Stimulated activated CD8-positive, alpha-beta memory T cell treated with anti-CD3 and anti-CD28 coated beads, Interleukin-7, amount 100 ng/mL, for 4 hours (primary cell): ENCODE measurements around the gene RAB22A.

Source experiments
- DNase-seq, 2 donors: peaks; one replicate each; pipeline ENCODE4 v3.0.0-alpha.2; 2020; ENCODE audit warnings: low read depth in 2 of 2

Gene RAB22A

GRCh38 chr20:58309591-58310290 lies at the start of gene RAB22A:
TSS of gene RAB22A (plus strand) at chr20:58309715. CDS start at chr20:58309977, 262 bp downstream.
- peak; percentile 54 to 83 for DNase-seq

- DNase-seq: no peak
These were observed 49.5 kb upstream of the RAB22A start for GRCh38 chr20:58260006-58260405.

GRCh38 chr20:58261660-58262059 lies 47.9 kb upstream of the RAB22A start:
- no peak for DNase-seq

GRCh38 chr20:58264271-58264670 lies 45.2 kb upstream of the RAB22A start:
- no peak for DNase-seq

- DNase-seq: no peak
These were observed 41.9 kb upstream of the RAB22A start for GRCh38 chr20:58267389-58268215.

- no peak for DNase-seq
These were observed 41.1 kb upstream of the RAB22A start for GRCh38 chr20:58268421-58268821.

GRCh38 chr20:58268936-58269619 lies 40.4 kb upstream of the RAB22A start:
- no peak for DNase-seq

GRCh38 chr20:58271606-58272351 lies 37.7 kb upstream of the RAB22A start:
- no peak for DNase-seq

- no peak for DNase-seq
These were observed 35.1 kb upstream of the RAB22A start for GRCh38 chr20:58274384-58274783.

GRCh38 chr20:58277107-58277506 lies 32.4 kb upstream of the RAB22A start:
- no peak for DNase-seq

- DNase-seq: no peak
These were observed 31.7 kb upstream of the RAB22A start for GRCh38 chr20:58277578-58278472.

- no peak for DNase-seq
These were observed 22.8 kb upstream of the RAB22A start for GRCh38 chr20:58286729-58287128.

GRCh38 chr20:58287638-58288037 lies 21.9 kb upstream of the RAB22A start:
- DNase-seq: no peak

GRCh38 chr20:58289143-58289542 lies 20.4 kb upstream of the RAB22A start:
- DNase-seq: no peak

- DNase-seq: no peak
These were observed 16.1 kb upstream of the RAB22A start for GRCh38 chr20:58293453-58293852.

- DNase-seq: no peak
These were observed 14.7 kb upstream of the RAB22A start for GRCh38 chr20:58294497-58295455.

- no peak for DNase-seq
These were observed 13.3 kb upstream of the RAB22A start for GRCh38 chr20:58296051-58296837.

- DNase-seq: no peak
These were observed 12.1 kb upstream of the RAB22A start for GRCh38 chr20:58297394-58297793.

GRCh38 chr20:58300321-58300720 lies 9.2 kb upstream of the RAB22A start:
- DNase-seq: no peak
